ENCODE data around the gene PKN2. TPM values are rescaled to one million over a fixed set of nuclear protein-coding genes. Genes with fewer than 3 reads are reported as not detected.
A peak's percentile ranks its signal among the peaks of the same experiment; 100 is the strongest.

Gene PKN2
- total RNA-seq, 2 experiments from 2014 or later = 18.0 to 18.1 TPM

DNA sequence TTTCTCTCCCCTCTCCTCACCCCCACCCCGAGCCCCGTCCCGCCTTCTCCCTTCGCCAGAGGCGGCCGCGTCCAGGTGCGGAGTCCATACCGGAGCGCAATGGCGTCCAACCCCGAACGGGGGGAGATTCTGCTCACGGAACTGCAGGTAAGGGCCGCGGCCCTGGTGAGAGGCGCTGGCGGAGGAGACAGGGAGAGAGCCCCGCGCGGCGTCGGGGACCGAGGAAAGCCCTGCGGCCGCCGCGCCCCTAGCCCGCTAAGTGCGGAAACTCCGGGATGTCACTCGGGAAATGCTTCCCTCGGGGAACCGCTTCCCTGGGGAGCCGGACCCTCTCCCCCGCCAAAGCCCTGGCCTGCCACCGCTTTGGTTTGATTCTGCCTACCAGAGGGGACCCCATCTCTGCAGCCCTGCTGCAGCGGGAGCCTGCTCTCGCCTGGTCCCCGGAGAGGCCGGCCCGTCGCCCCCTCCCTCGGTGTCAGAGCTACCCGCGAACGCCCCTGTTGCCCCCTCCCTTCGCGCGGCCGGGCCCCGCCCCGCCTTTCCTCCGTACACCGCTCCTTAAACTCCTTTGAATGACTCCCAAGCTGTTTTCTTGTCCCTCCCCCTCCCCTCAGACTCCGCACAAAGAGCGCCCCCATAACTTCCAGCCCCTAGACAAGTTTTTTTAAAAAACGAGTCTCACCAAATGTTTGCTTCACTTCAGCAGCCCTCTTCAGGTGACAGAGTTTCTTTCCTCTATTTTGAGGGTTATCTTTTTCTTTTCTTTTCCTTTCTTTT is 597 bp downstream of the PKN2 start:
- H3K4me1 Mint-ChIP-seq (ENCODE audit: low read depth) = peaks cover 26% of the 10 kb centered on the region
- H3K27ac Mint-ChIP-seq = peak overlapping the region; percentile 96

GRCh38 chr1:88685259-88685620 is 1.2 kb downstream of the PKN2 start:
- TF ChIP-seq, protein P1, sequence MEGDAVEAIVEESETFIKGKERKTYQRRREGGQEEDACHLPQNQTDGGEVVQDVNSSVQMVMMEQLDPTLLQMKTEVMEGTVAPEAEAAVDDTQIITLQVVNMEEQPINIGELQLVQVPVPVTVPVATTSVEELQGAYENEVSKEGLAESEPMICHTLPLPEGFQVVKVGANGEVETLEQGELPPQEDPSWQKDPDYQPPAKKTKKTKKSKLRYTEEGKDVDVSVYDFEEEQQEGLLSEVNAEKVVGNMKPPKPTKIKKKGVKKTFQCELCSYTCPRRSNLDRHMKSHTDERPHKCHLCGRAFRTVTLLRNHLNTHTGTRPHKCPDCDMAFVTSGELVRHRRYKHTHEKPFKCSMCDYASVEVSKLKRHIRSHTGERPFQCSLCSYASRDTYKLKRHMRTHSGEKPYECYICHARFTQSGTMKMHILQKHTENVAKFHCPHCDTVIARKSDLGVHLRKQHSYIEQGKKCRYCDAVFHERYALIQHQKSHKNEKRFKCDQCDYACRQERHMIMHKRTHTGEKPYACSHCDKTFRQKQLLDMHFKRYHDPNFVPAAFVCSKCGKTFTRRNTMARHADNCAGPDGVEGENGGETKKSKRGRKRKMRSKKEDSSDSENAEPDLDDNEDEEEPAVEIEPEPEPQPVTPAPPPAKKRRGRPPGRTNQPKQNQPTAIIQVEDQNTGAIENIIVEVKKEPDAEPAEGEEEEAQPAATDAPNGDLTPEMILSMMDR (IDR thresholded peaks at IDR 0.05) = no peak
- Mint-ChIP-seq H3K9me3 (no peaks in the 10 kb centered on the region), H3K4me3 (peak overlapping the region; percentile 90), H3K27me3 (no peaks in the 10 kb centered on the region), H3K36me3 (ENCODE audit: low read depth) (peaks cover 2% of the 10 kb centered on the region), H3K4me1 (ENCODE audit: low read depth) (peaks cover 26% of the 10 kb centered on the region), H3K27ac (peak overlapping the region; percentile 96)
- ATAC-seq (no peak), DNase-seq (no peak)
- CTCF ChIA-PET = interaction anchor here (0.6 to 3.5 kb wide), 11 partner anchors 10 to 299 kb away, joined by 3 to 28 read pairs (median 4); no protein-coding TSS in a partner anchor
- POLR2A ChIA-PET = interaction anchor here (1.0 to 2.7 kb wide), 5 partner anchors 12 to 206 kb away, joined by 3 to 11 read pairs (median 3); partner anchors contain the start of gene GTF2B
- intact Hi-C loops (cut with micrococcal nuclease) = no loop called here

More for the DNA sequence above, 597 bp downstream of the PKN2 start:
- Mint-ChIP-seq H3K9me3 (no peaks in the 10 kb centered on the region), H3K4me3 (peak overlapping the region; percentile 90), H3K27me3 (no peaks in the 10 kb centered on the region), H3K36me3 (ENCODE audit: low read depth) (peaks cover 2% of the 10 kb centered on the region)
- TF ChIP-seq, protein P1 (IDR thresholded peaks at IDR 0.05) = peak; percentile 20
- intact Hi-C loops (cut with micrococcal nuclease) = no loop called here
- DNase-seq = peak; percentile 79
- ATAC-seq = peak; percentile 41
- ChIA-PET POLR2A (interaction anchor here (0.9 to 2.7 kb wide), 7 partner anchors 11 to 206 kb away, joined by 3 to 13 read pairs (median 3); partner anchors contain the start of gene GTF2B), CTCF (interaction anchor here (0.6 to 3.5 kb wide), 11 partner anchors 10 to 299 kb away, joined by 3 to 28 read pairs (median 4); no protein-coding TSS in a partner anchor)

- CTCF ChIA-PET = no interaction called here
- POLR2A ChIA-PET = no interaction called here
Measured at GRCh38 chr1:88691540-88691939, 7.5 kb downstream of the PKN2 start.

DNA sequence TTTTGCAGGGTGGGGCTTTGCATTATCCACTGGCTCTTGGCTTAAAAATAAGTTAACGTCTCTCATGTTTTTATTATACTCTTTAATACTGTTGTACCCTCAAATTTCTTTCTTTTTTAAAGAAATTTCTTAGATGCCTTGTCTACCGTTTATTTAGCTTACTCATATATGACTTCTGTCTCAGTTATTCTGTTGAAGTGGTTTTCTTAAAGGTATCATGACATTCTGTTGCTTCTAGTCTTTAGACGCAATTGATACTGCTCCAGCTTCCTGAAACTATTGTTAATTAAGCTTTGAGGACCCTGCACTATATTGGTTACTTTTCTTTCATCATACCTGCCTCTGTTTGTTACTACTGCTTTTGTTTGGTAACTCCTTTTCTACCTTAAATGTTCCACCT is 11.7 kb downstream of the PKN2 start:
- no peaks in the 10 kb centered on the region for H3K27me3 Mint-ChIP-seq
- POLR2A ChIA-PET = interaction anchor here (1.4 kb wide), 1 partner anchor 12 kb away, joined by 7 read pairs; the partner anchor contains the start of gene PKN2
- H3K9me3 Mint-ChIP-seq = no peaks in the 10 kb centered on the region
- ATAC-seq = no peak
- intact Hi-C loops (cut with micrococcal nuclease) = no loop called here
- H3K36me3 Mint-ChIP-seq (ENCODE audit: low read depth) = peaks cover 20% of the 10 kb centered on the region
- CTCF ChIA-PET = interaction anchor here (0.7 to 1.2 kb wide), 2 partner anchors 9 to 10 kb away, joined by 3 read pairs; no protein-coding TSS in a partner anchor
- H3K4me3 Mint-ChIP-seq = no peak overlapping the region
- peaks cover 59% of the 10 kb centered on the region for H3K4me1 Mint-ChIP-seq (ENCODE audit: low read depth)
- TF ChIP-seq, protein P1 (IDR thresholded peaks at IDR 0.05) = no peak
- no peak for DNase-seq
- H3K27ac Mint-ChIP-seq = no peak overlapping the region

More at GRCh38 chr1:88691540-88691939, 7.5 kb downstream of the PKN2 start:
- H3K4me3 Mint-ChIP-seq = no peak overlapping the region
- H3K9me3 Mint-ChIP-seq = no peaks in the 10 kb centered on the region
- peaks cover 58% of the 10 kb centered on the region for H3K4me1 Mint-ChIP-seq (ENCODE audit: low read depth)
- H3K36me3 Mint-ChIP-seq (ENCODE audit: low read depth) = peaks cover 11% of the 10 kb centered on the region
- intact Hi-C loops (cut with micrococcal nuclease) = no loop called here
- ATAC-seq = no peak
- no peak overlapping the region for H3K27ac Mint-ChIP-seq
- no peaks in the 10 kb centered on the region for H3K27me3 Mint-ChIP-seq
- DNase-seq = no peak
- TF ChIP-seq, protein P1 (IDR thresholded peaks at IDR 0.05) = no peak

GRCh38 chr1:88697503-88697902 is 13.4 kb downstream of the PKN2 start:
- Mint-ChIP-seq H3K36me3 (ENCODE audit: low read depth) (peaks cover 18% of the 10 kb centered on the region), H3K9me3 (no peaks in the 10 kb centered on the region), H3K4me3 (no peak overlapping the region), H3K4me1 (ENCODE audit: low read depth) (peaks cover 55% of the 10 kb centered on the region), H3K27ac (no peak overlapping the region), H3K27me3 (no peaks in the 10 kb centered on the region)
- ChIA-PET POLR2A (no interaction called here), CTCF (interaction anchor here (0.8 to 1.4 kb wide), 4 partner anchors 8 to 180 kb away, joined by 3 read pairs; partner anchors contain the start of gene PKN2)
- DNase-seq (no peak), ATAC-seq (no peak)
- intact Hi-C loops (cut with micrococcal nuclease) = no loop called here
- TF ChIP-seq, protein P1 (IDR thresholded peaks at IDR 0.05) = no peak
